HG03558 (cell line): ENCODE results near the gene CCDC61.

Experiments used
- ATAC-seq: cut with Tn5 transposase; IDR thresholded peaks from one replicate; pipeline ENCODE4 v1.9.1; 2021; ENCODE audit warnings: moderate number of reproducible peaks; ENCODE audit not compliant: unreplicated experiment; ENCODE audit errors: extremely low read depth

CCDC61 gene

DNA sequence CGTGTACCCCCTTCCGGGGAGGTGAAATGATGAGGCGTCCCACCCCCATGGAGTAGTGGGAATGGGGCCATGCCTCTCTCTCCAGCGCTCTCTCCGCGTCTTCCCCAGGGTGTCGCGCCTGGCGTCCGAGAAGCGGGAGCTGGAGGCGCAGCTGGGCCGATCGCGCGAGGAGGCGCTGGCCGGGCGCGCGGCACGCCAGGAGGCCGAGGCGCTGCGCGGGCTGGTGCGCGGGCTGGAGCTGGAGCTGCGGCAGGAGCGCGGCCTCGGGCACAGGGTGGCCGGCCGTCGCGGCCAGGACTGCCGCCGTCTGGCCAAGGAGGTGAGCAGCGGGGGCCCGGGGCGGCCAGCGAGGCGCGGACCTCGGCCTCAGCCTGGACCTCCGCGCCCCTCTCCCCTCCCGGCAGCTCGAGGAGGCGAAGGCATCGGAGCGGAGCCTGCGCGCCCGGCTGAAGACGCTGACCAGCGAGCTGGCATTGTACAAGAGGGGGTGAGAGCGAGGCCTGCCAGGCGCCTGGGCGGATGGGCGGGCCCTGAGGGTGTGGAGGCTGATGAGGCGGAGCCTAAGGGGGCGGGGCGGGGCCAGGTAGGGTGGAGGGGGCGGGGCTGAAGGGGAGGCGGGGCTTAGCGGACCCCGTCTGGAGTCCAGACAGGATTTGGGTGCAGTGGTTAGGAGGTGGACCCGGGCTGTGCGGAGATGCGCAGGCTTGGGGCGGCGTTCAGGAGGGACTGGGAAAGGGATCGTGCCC is 19.8 kb downstream of the CCDC61 start:
- no peak for ATAC-seq

DNA sequence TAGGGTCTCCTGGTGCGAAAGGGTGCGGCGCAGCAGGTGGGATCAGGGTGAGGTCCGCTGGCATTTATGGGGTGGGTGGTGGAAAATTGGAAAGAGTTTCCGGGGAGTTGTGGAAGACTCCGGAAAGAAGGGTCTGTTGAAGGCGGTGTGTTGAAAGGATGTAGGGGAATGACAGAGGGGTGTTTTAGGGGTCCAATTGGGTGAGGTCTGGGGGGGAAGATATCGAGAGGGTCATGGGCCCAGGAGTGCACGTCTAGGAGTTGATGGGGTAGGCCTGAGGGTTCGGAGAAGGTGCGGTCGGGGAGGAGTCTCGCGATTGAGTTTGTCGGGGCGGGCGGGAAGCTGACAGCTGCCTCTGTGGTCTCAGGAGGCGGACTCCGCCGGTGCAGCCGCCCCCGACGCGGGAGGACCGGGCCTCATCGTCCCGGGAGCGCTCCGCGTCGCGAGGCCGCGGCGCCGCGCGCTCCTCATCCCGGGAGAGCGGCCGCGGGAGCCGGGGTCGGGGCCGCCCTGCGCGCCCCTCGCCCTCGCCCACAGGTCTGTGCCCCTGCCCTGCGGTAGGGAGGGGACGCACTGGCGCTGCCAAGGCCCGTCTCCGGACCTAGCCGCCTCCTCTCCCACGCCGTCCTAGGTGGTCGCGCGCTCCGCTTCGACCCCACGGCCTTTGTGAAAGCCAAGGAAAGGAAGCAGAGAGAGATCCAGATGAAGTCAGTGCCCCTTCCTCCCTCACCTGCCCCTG is 20.6 kb downstream of the CCDC61 start:
- no peak for ATAC-seq

DNA sequence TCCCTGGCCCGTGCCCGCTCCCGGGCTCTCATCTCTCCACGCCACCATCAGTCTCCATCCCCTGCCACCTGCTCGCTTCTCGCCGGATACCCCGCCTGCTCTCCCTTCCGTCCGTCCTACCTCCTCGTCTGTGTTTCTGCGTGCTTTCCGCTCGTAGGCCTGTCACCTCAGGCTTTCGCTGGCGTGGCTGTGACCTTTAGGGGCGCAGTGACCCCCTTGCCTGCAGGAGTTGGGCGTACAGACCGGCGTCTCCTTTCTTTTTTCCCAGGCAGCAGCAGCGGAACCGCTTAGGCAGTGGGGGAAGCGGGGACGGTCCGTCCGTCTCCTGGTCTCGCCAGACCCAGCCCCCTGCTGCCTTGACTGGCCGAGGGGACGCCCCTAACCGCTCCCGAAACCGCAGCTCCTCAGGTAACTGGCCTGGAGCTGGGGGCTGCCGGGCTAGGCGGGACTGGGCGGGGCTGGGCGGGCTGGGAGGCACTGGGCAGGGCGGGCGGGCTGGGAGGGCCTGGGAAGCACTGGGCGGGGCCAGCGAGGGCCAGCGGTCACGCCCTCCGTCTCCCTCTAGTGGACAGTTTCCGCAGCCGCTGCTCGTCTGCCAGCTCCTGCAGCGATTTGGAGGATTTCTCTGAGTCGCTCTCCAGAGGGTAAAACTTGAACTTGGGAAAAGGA is 21.3 kb downstream of the CCDC61 start:
- ATAC-seq, result no peak

- no peak for ATAC-seq
These were observed 21.8 kb downstream of the CCDC61 start for GRCh38 chr19:46017095-46017429.

GRCh38 chr19:46017874-46018675 is 22.8 kb downstream of the CCDC61 start:
- ATAC-seq, result no peak

DNA sequence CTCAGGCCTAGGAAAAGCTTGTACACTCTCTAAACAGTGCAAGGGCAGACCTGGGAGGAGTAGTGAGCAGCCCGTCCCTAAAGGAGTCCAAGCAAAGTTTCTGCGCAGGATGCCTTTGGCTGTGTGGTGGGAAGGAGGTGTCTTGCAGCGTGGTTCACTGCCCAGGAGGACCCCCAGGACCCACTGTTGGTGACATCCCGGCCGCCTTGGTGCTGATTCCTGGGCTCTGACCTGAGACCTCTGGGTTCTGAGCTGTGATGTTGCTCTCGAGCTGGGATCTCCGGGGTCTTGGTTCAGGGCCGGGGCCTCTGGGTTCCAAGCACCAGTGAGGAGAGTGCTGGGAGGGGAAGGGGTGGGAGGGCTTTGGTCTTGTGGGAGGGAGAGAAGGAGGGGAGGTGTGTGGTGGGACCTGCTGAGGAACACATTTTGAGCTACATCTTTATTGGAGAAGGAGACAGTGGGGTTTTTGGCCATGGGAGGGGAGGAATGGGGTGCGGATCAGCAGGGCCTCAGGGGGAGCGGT is 23.5 kb downstream of the CCDC61 start:
- no peak for ATAC-seq

DNA sequence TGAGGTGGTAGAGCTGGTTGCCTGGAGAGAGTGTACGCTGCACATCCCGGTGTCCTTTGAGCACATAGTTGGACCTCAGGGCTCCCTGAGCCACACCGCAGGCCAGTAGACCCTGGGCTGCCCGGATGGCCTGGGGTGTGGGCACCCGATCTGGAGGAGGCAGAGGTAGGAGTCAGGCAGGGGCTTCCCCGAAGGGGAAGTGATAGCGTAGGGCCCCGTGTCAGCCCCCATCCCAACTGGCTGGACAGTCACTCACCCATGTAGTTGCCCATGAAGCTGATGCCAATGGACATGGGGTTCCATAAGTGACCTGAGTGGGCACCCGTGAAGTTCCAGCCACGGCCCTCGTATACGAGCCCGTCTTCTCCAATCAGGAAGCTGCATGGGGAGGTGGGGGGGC is 24.0 kb downstream of the CCDC61 start:
- no peak for ATAC-seq

GRCh38 chr19:46020819-46021125 is 25.5 kb downstream of the CCDC61 start:
- no peak for ATAC-seq

DNA sequence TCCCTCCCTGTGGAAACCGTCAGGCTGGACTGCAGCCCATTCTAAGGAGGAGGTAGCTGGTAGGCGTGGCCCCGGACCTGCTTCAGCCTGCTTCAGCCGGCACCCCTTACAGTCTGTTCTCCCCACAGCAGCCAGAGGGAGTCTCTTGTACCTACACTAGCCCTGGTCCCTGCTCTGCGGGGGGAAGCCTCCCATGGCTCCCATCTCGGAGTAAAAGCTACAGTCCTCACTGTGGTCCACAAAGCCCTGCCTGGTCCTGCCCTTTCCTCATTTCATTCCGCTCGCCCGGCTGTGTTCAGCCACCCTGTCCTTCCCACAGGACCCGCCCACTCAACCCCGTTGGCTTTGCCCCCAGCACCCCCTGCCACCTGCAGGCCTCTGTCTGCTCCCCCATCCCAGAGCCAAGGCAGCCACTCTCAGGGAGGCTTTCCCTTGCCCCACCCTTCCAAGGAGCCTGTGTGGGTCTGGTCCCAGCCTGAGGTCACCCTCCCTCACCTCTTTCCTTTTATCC is 26.3 kb downstream of the CCDC61 start:
- ATAC-seq, result no peak

DNA sequence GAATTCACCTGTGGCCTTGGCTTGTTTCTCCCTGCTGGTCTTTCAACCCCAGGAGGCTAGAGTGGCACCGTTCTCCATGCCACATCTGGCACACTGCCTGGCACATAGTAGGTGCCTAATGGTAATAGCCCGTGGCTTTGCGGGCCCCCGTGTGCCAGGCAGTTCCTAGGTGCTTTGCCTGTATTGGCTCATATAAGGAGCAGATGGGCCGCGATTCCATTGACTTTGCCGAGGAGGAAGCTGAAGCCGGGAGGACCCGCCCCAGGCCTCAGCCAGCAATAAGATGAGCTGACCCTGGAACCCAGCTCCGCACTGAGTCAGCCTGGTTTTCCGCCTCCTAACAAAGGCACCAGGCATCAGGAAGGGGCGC is 26.8 kb downstream of the CCDC61 start:
- ATAC-seq, result no peak

DNA sequence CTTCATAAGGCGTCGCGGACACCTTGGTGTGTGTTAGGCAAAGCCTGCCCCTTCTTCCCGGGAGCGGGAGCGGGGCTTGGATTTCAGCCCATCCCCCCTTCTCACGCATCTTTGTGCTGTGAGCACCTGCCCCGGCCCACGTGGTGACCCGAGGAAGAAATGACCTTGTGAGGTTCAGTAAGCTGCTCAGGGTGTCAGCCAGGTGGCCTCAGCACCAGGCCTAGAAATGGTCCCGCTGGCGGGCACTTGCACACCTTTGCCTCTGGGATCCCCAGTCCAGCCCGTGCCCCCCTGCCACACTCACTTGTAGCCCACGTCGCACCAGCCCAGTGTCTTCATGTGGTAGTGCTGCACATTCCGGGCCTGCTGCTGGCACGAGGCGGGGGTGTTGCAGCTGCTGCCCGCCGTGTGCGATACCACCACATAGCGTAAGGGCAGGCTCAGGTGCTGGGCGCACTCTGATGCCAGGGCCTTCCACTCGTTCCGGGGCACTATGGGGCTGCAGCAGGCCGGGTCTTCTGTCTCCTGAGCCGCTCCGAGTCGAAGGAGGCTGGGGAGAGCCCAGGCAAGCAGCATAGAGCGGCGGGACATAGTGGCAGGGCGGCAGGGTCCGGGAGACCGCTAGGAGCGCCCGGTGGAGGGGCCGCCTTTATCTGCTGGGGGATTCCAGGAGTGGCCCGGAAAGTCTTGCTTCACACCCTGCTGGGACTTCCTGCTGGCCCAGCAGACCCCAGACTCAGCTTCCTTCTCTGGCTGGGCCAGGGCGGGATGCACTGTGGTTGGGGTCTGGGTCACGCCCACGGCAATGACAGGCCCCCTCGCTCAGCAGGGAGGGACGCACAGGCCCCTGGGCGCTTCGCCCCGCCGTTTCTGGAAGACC is 27.4 kb downstream of the CCDC61 start, which contains the start of gene PGLYRP1:
PGLYRP1 (minus strand) TSS at position 623 of the 880 bp plus-strand sequence; CDS start at position 591, 32 bp downstream.
- ATAC-seq, result no peak

GRCh38 chr19:46023311-46023779 is 28.1 kb downstream of the CCDC61 start:
- ATAC-seq, result no peak

DNA sequence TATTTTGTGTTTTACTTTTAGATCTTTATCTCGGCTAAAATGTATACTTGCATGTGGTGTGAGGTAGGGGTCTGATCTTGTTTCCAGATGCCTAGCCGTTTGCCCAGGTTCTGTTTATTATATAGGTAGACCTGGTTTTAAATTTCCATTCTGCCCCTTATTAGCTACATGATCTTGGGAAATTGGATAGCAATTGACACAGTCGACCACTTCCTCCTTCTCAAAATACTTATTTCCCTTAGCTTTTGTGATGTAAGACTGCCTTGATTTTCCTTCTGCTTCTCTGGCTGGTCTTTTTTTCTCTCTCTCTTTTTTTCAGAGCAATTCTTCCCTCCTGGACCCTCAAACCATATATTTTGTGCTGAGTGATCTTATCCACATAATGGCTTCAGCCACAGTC is 30.6 kb downstream of the CCDC61 start:
- no peak for ATAC-seq

DNA sequence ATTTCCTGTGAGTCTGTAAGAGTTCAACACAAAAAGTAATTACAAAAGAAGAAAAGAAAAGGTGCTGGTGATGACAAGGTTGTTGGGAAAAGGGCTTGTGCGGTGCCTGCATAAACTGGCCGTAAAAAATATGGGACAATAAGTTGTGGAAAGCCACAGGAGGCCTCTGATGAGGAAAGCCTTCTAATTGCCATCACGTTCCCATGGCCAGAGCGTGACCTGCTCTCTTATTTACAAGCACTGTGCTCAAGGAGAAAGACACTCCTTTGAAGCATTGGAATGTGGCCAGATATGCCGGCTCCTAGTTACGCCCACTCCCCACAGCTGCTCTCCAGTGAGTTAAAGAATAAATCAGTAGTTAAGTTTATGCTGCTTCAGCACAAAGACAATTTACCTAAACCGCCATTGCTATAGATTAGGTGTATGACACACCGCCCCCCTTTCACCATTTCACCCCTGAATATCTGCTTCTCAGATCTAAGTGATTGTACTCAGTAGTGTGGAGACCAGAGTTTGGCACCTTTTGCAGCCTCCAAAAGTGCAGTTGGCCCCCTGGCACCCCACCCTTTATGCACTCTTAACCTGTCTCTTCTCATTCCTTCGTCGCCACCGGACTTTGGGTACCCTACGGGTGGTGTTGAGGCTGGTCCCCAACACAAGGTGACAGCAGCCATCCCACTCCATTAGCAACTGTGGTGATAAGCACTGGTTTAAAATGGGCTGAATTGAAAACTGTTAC is 35.7 kb downstream of the CCDC61 start:
- ATAC-seq, result no peak

- no peak for ATAC-seq
These were observed 36.7 kb downstream of the CCDC61 start for GRCh38 chr19:46031781-46032596.

GRCh38 chr19:46032597-46033025 is 37.3 kb downstream of the CCDC61 start:
- ATAC-seq, result no peak

DNA sequence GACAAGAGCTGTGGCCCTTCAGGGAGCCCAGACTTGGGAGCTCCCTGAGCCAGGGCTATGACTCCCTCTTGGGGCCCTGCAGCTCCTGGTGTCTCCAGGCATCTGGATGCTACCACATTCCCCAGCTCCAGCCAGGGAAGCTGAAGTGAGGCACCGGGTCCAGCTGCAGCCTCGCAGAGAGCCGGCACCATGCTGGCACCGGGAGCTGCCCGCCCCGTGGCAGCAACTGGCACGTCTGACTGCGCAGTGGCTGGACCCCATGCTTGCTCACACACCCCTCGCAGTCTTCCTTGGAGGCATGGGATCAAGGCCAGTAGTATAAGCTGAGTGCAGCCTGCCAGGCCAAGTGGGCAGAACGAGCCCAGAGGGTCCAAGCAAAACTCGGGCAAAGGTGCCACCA is 38.1 kb downstream of the CCDC61 start:
- ATAC-seq, result no peak

DNA sequence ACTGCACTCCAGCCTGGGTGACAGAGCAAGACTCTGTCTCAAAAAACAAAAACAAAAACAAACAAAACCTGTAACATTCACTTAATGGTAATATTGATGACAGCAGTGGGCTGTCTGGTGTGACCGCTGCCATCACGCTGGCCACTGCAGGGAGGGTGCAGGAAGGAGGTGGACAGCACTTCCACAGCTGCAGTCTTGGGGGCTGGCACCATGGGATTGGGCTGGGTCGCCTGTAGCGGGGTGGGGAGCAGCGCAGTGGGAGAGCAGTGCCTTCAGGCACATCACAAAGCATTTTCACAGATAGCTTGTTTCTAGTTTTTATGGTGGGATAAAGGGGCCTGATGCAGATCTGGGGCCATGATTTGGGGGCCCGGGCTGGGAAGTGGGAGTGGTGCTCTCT is 40.3 kb downstream of the CCDC61 start:
- ATAC-seq, result no peak
